H1 (cell line): ENCODE results near the gene APOA1.

Experiments
- EP300 ChIP-seq, 2 experiments: IDR thresholded peaks; 1 replicate in 1 of 2; 2 replicates in 1 of 2; pipeline ENCODE4 v1.6.1; 2011 to 2012; ENCODE audit warnings: low read depth in 2 of 2, low read length in 2 of 2, mild to moderate bottlenecking in 2 of 2, borderline replicate concordance in 1 of 2, inconsistent platforms in 1 of 2, moderate library complexity in 1 of 2
- HDAC2 ChIP-seq, 2 experiments: fragments of 300-600 bp in 1 of 2; sonication (generic) in 1 of 2; IDR thresholded peaks; 2 replicates each; pipeline ENCODE4 v1.6.1; 2011 to 2012; ENCODE audit warnings: low read depth in 2 of 2, low read length in 2 of 2, mild to moderate bottlenecking in 2 of 2, moderate library complexity in 2 of 2, borderline replicate concordance in 1 of 2, inconsistent platforms in 1 of 2
- POLR2AphosphoS5 ChIP-seq: IDR thresholded peaks from 2 replicates; pipeline ENCODE4 v1.6.1; 2011; ENCODE audit warnings: low read depth, low read length
- TCF12 ChIP-seq: IDR thresholded peaks from 2 replicates; pipeline ENCODE4 v1.6.1; 2011; ENCODE audit warnings: low read depth, mild to moderate bottlenecking, low read length
- TF ChIP-seq, protein P1 (sequence below), 3 experiments: IDR thresholded peaks; 1 replicate in 2 of 3; 2 replicates in 1 of 3; pipeline versions ENCODE4 v1.5.1 to v1.6.1; 2011; ENCODE audit warnings: low read length in 3 of 3, mild to moderate bottlenecking in 3 of 3, inconsistent platforms in 2 of 3, low read depth in 1 of 3, moderate library complexity in 1 of 3; ENCODE audit not compliant: insufficient read depth in 1 of 3; ENCODE audit errors: control extremely low read depth in 1 of 3

DNA sequence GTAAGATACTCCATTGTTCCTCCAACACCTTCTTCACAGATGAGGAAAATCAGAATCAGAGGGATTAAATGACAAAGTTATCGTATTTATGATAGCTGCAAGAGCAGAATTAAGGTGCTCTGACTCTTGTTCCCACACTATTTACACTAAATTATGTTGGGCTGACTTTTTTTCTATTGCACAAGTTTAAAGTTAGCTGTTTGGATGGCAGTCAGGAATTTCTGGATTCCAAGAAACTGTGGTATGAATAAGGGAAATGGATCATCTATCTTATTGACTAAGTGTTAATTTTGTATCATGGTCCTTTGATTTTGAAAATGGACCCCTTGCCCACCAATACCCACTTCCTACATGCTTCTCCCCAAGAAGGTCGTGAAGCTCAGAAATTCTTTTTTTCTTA lies 19.9 kb upstream of the APOA1 start:
- no peak for TF ChIP-seq TCF12
- TF ChIP-seq, protein P1, sequence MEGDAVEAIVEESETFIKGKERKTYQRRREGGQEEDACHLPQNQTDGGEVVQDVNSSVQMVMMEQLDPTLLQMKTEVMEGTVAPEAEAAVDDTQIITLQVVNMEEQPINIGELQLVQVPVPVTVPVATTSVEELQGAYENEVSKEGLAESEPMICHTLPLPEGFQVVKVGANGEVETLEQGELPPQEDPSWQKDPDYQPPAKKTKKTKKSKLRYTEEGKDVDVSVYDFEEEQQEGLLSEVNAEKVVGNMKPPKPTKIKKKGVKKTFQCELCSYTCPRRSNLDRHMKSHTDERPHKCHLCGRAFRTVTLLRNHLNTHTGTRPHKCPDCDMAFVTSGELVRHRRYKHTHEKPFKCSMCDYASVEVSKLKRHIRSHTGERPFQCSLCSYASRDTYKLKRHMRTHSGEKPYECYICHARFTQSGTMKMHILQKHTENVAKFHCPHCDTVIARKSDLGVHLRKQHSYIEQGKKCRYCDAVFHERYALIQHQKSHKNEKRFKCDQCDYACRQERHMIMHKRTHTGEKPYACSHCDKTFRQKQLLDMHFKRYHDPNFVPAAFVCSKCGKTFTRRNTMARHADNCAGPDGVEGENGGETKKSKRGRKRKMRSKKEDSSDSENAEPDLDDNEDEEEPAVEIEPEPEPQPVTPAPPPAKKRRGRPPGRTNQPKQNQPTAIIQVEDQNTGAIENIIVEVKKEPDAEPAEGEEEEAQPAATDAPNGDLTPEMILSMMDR (IDR thresholded peaks at IDR 0.05; ENCODE audit: control extremely low read depth in 1 of 3, insufficient read depth in 1 of 3, low read depth in 1 of 3, low read length in 3 of 3), result no peak
- TF ChIP-seq POLR2AphosphoS5, result no peak
- no peak for TF ChIP-seq EP300 (IDR thresholded peaks at IDR 0.05; ENCODE audit: borderline replicate concordance in 1 of 2, low read depth in 2 of 2, low read length in 2 of 2)
- no peak for TF ChIP-seq HDAC2 (IDR thresholded peaks at IDR 0.05; ENCODE audit: borderline replicate concordance in 1 of 2, low read depth in 2 of 2, low read length in 2 of 2)
